Measurements from ENCODE around the gene CLCN2.

The CLCN2 gene

GRCh38 chr3:184335291-184335660 is 26.1 kb downstream of the CLCN2 start:
- no peaks in the 10 kb centered on the region for H3K9me2 ChIP-seq (replicated peaks; ENCODE audit: insufficient read depth, low read length)
- peak overlapping the region; percentile 69 for H3K4me2 ChIP-seq (ENCODE audit: low read depth, low read length)
- H3K27me3 ChIP-seq (replicated peaks; ENCODE audit: insufficient read depth, low read length) = no peaks in the 10 kb centered on the region
- H3K9ac ChIP-seq (ENCODE audit: low read length) = peak overlapping the region; percentile 59; the same call in 1 of the 2 replicates
- peaks cover 28% of the 10 kb centered on the region for H3K79me2 ChIP-seq (ENCODE audit: low read length)
- H3K9me3 ChIP-seq (replicated peaks; ENCODE audit: insufficient read depth, low read length) = no peaks in the 10 kb centered on the region
- peak overlapping the region; percentile 73; the same call in 1 of the 2 replicates for H3K4me3 ChIP-seq (ENCODE audit: low read length)
- 0 out of 2 replicates have a peak, but pooled peaks cover 4% of the 10 kb centered on the region for H3K4me1 ChIP-seq (ENCODE audit: low read length)
- H3K27ac ChIP-seq (ENCODE audit: low read length) = peak overlapping the region; percentile 57
- H2AFZ ChIP-seq (ENCODE audit: low read length) = no peak overlapping the region
- no peak for DNase-seq
- H4K20me1 ChIP-seq (ENCODE audit: insufficient read depth, low read length) = peaks cover 35% of the 10 kb centered on the region
- H3F3A ChIP-seq (ENCODE audit: insufficient read depth, low read length) = peaks cover 47% of the 10 kb centered on the region
- peaks cover 19% of the 10 kb centered on the region for H3K36me3 ChIP-seq (replicated peaks; ENCODE audit: insufficient read depth, low read length)
- TF ChIP-seq EZH2 (optimal IDR thresholded peaks at IDR 0.05; ENCODE audit: low read depth, low read length) (no peak), EZH2phosphoT487 (IDR thresholded peaks at IDR 0.05; ENCODE audit: low read length) (no peak), CTCF (IDR thresholded peaks at IDR 0.05; ENCODE audit: low read length) (no peak)

- Histone ChIP-seq H3F3A (ENCODE audit: insufficient read depth, low read length) (peaks cover 47% of the 10 kb centered on the region), H3K79me2 (ENCODE audit: low read length) (peaks cover 31% of the 10 kb centered on the region), H3K27ac (ENCODE audit: low read length) (peak overlapping the region; percentile 57; the same call in 1 of the 2 replicates)
These were observed 26.8 kb downstream of the CLCN2 start for GRCh38 chr3:184334470-184335158.

GRCh38 chr3:184333700-184334099 is 27.7 kb downstream of the CLCN2 start:
- Histone ChIP-seq H3K36me3 (replicated peaks; ENCODE audit: insufficient read depth, low read length) (peaks cover 23% of the 10 kb centered on the region), H3K4me2 (ENCODE audit: low read depth, low read length) (no peak overlapping the region), H3K4me1 (ENCODE audit: low read length) (0 out of 2 replicates have a peak, but pooled peaks cover 4% of the 10 kb centered on the region), H4K20me1 (ENCODE audit: insufficient read depth, low read length) (peaks cover 35% of the 10 kb centered on the region), H3K4me3 (ENCODE audit: low read length) (no peak overlapping the region), H3K9ac (ENCODE audit: low read length) (no peak overlapping the region), H3K27me3 (replicated peaks; ENCODE audit: insufficient read depth, low read length) (no peaks in the 10 kb centered on the region), H3K79me2 (ENCODE audit: low read length) (peaks cover 38% of the 10 kb centered on the region), H2AFZ (ENCODE audit: low read length) (no peak overlapping the region), H3K9me3 (replicated peaks; ENCODE audit: insufficient read depth, low read length) (no peaks in the 10 kb centered on the region), H3K27ac (ENCODE audit: low read length) (no peak overlapping the region), H3F3A (ENCODE audit: insufficient read depth, low read length) (peaks cover 51% of the 10 kb centered on the region), H3K9me2 (replicated peaks; ENCODE audit: insufficient read depth, low read length) (no peaks in the 10 kb centered on the region)
- TF ChIP-seq EZH2phosphoT487 (IDR thresholded peaks at IDR 0.05; ENCODE audit: low read length) = no peak
- DNase-seq = no peak

More at GRCh38 chr3:184334470-184335158, 26.8 kb downstream of the CLCN2 start:
- H3K4me3 ChIP-seq (ENCODE audit: low read length) = no peak overlapping the region
- peaks cover 35% of the 10 kb centered on the region for H4K20me1 ChIP-seq (ENCODE audit: insufficient read depth, low read length)
- H3K36me3 ChIP-seq (replicated peaks; ENCODE audit: insufficient read depth, low read length) = peaks cover 19% of the 10 kb centered on the region
- H3K27me3 ChIP-seq (replicated peaks; ENCODE audit: insufficient read depth, low read length) = no peaks in the 10 kb centered on the region
- no peak for DNase-seq
- H2AFZ ChIP-seq (ENCODE audit: low read length) = no peak overlapping the region
- no peaks in the 10 kb centered on the region for H3K9me3 ChIP-seq (replicated peaks; ENCODE audit: insufficient read depth, low read length)
- H3K4me2 ChIP-seq (ENCODE audit: low read depth, low read length) = no peak overlapping the region
- H3K9ac ChIP-seq (ENCODE audit: low read length) = no peak overlapping the region
- no peaks in the 10 kb centered on the region for H3K9me2 ChIP-seq (replicated peaks; ENCODE audit: insufficient read depth, low read length)
- TF ChIP-seq CTCF (IDR thresholded peaks at IDR 0.05; ENCODE audit: low read length) (no peak), EZH2phosphoT487 (IDR thresholded peaks at IDR 0.05; ENCODE audit: low read length) (no peak), EZH2 (optimal IDR thresholded peaks at IDR 0.05; ENCODE audit: low read depth, low read length) (no peak)
- 0 out of 2 replicates have a peak, but pooled peaks cover 4% of the 10 kb centered on the region for H3K4me1 ChIP-seq (ENCODE audit: low read length)

GRCh38 chr3:184333190-184333589 is 28.2 kb downstream of the CLCN2 start:
- Histone ChIP-seq H3K36me3 (replicated peaks; ENCODE audit: insufficient read depth, low read length) (peaks cover 28% of the 10 kb centered on the region), H3K9me3 (replicated peaks; ENCODE audit: insufficient read depth, low read length) (no peaks in the 10 kb centered on the region), H3K9ac (ENCODE audit: low read length) (no peak overlapping the region), H3K4me3 (ENCODE audit: low read length) (no peak overlapping the region), H3K79me2 (ENCODE audit: low read length) (peaks cover 43% of the 10 kb centered on the region), H3F3A (ENCODE audit: insufficient read depth, low read length) (peaks cover 53% of the 10 kb centered on the region), H3K4me1 (ENCODE audit: low read length) (0 out of 2 replicates have a peak, but pooled peaks cover 4% of the 10 kb centered on the region), H3K4me2 (ENCODE audit: low read depth, low read length) (no peak overlapping the region), H3K9me2 (replicated peaks; ENCODE audit: insufficient read depth, low read length) (no peaks in the 10 kb centered on the region), H4K20me1 (ENCODE audit: insufficient read depth, low read length) (peaks cover 35% of the 10 kb centered on the region), H3K27me3 (replicated peaks; ENCODE audit: insufficient read depth, low read length) (no peaks in the 10 kb centered on the region), H3K27ac (ENCODE audit: low read length) (no peak overlapping the region), H2AFZ (ENCODE audit: low read length) (no peak overlapping the region)
- no peak for DNase-seq
- TF ChIP-seq EZH2 (optimal IDR thresholded peaks at IDR 0.05; ENCODE audit: low read depth, low read length) = no peak
- TF ChIP-seq EZH2phosphoT487 (IDR thresholded peaks at IDR 0.05; ENCODE audit: low read length) = no peak
- no peak for TF ChIP-seq CTCF (IDR thresholded peaks at IDR 0.05; ENCODE audit: low read length)
